ENCODE results near the gene CALY.

CALY gene

DNA sequence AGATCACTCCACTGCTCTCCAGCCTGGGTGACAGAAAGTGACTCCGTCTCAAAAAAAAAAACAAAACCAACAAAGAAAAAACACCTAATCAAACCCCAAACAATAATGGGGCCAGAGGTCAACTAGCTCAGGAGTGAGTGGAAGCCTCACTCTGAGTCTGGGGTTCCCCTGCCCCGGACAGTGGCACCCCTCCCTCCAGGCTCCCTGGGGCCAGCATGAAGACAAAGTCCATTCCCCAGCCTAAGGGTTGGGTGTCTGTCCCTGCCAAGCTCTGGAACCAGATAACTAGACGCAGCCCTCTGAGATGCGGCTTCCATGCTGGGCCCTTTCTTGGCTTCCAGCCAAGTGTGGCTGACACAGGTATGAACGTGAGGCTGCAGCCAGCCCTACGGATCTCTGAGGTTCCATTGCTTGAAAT lies 22.9 kb upstream of the CALY start:
- no peak overlapping the region for H3K27ac ChIP-seq (replicated peaks; ENCODE audit: low read length)
- H3K4ac ChIP-seq (ENCODE audit: low read length), result no peak overlapping the region
- H2BK120ac ChIP-seq (ENCODE audit: low read depth, low read length), result no peak overlapping the region
- H2AK5ac ChIP-seq (ENCODE audit: low read depth, low read length), result no peak overlapping the region
- H3K4me2 ChIP-seq (ENCODE audit: insufficient read depth, low read length, poor library complexity, severe bottlenecking), result no peak overlapping the region
- no peak overlapping the region for H2AFZ ChIP-seq (ENCODE audit: low read length)
- H3K9me3 ChIP-seq (replicated peaks in 1 of 2; ENCODE audit: control insufficient read depth in 2 of 2, insufficient read depth in 1 of 2, low read depth in 1 of 2, low read length in 2 of 2), result peaks cover 0 to 6% of the 10 kb centered on the region in 2 donors
- no peak overlapping the region for H4K91ac ChIP-seq (ENCODE audit: low read depth, low read length, poor library complexity)
- no peak overlapping the region for H3K14ac ChIP-seq (ENCODE audit: low read length)
- H3K4me3 ChIP-seq (ENCODE audit: low read length in 2 of 2), result no peak overlapping the region
- H2BK5ac ChIP-seq (ENCODE audit: low read length), result no peak overlapping the region
- H4K8ac ChIP-seq (ENCODE audit: low read depth, low read length), result no peak overlapping the region
- no peak overlapping the region for H3K18ac ChIP-seq (ENCODE audit: low read length)
- peaks cover 6% of the 10 kb centered on the region for H3K79me1 ChIP-seq (ENCODE audit: low read depth, low read length)
- H3K23ac ChIP-seq (ENCODE audit: low read depth, low read length, poor library complexity), result no peak overlapping the region
- peaks cover 20 to 30% of the 10 kb centered on the region in 2 donors for H3K36me3 ChIP-seq (replicated peaks in 1 of 2; ENCODE audit: control insufficient read depth in 2 of 2, insufficient read depth in 2 of 2, low read length in 2 of 2)
- no peak overlapping the region for H2BK12ac ChIP-seq (ENCODE audit: low read length)
- H3K4me1 ChIP-seq (ENCODE audit: control insufficient read depth in 2 of 2, insufficient read depth in 1 of 2, low read depth in 1 of 2, low read length in 2 of 2), result peaks cover 0 to 6% of the 10 kb centered on the region in 2 donors
- peaks cover 0 to 2% (median 0%) of the 10 kb centered on the region in 3 experiments for H3K27me3 ChIP-seq (ENCODE audit: control insufficient read depth in 3 of 3, insufficient read depth in 3 of 3, low read depth in 1 of 3, low read length in 3 of 3)
- no CpG with 5 or more reads among the region's 6 CpGs for WGBS, 2 donors (ENCODE audit: extremely low coverage in 2 of 2, insufficient read length in 2 of 2, insufficient replicate concordance in 1 of 2)
- DNase-seq (ENCODE audit: low spot score), result no peak
- H3K9ac ChIP-seq (ENCODE audit: low read depth, low read length, poor library complexity), result no peak overlapping the region
- H2BK15ac ChIP-seq (ENCODE audit: low read length), result no peak overlapping the region

DNA sequence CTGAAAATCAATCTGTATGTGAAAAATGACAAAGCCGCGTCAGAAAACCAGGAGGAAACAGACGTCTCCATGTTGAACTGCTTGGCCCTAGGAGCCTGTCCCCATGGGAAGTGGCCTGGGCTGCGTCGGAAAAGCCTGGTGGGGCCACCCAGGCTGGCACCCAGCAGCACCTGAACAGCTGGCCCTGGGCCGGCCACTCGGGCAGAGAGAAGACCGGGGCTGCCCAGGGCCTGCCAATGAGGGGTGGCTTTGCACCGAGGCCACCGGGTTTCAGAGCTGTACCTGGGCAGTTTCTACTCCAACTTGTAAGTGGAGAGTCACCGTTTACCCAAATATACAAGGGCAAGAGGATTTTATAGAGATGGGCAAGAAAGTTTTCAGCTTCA lies 22.2 kb upstream of the CALY start:
- H4K91ac ChIP-seq (ENCODE audit: low read depth, low read length, poor library complexity), result no peak overlapping the region
- peak overlapping the region; percentile 100 for H2AK5ac ChIP-seq (ENCODE audit: low read depth, low read length)
- H2BK15ac ChIP-seq (ENCODE audit: low read length), result peak overlapping the region; percentile 92

DNA sequence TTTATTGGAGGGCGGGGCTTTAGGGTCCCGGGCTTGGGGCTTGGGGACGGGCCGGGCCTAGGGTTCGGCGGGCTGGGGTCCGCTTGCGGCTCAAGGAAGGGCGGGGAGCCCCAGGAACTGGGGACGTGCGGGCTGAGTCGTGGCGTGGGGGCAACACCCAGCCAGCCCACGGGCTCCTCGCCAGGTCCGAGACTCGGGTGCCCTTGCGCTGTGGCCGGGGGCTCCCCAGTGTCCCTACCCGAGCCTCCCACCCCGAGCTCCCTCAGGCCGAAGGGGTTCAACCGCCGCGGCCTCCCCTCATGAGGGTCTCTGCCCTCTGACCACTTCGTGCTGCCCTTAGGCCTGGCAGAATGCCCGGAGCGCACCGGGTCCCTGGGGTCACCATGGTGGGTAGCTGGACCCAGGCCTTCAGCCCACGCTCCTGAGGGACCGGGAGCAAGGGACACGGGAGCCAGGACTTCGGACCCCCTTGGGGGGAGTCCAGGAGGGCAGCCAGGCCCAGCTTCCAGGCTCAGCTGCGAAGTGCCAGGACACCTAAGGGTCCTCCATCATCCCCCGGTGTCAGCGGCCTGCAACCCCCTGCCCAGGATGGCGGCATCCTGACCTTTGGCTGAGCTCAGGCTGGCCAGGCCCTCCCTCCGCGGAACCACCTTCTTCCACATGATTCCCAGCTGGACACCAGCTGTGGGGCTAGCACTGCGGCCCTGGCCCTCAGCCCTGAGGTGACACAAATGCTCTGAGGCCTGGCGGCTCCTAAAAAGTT lies 21.6 kb upstream of the CALY start:
- H2BK120ac ChIP-seq (ENCODE audit: low read depth, low read length), result peak overlapping the region; percentile 72
- no CpG with 5 or more reads among the region's 41 CpGs for WGBS, 2 donors (ENCODE audit: extremely low coverage in 2 of 2, insufficient read length in 2 of 2, insufficient replicate concordance in 1 of 2)
- peak overlapping the region; percentile 92 for H2BK15ac ChIP-seq (ENCODE audit: low read length)
- no peak overlapping the region for H3K4me3 ChIP-seq (ENCODE audit: low read length in 2 of 2)
- peaks cover 0 to 2% (median 0%) of the 10 kb centered on the region in 3 experiments for H3K27me3 ChIP-seq (ENCODE audit: control insufficient read depth in 3 of 3, insufficient read depth in 3 of 3, low read depth in 1 of 3, low read length in 3 of 3)
- H2AK5ac ChIP-seq (ENCODE audit: low read depth, low read length), result peak overlapping the region; percentile 100
- no peak overlapping the region for H3K4me2 ChIP-seq (ENCODE audit: insufficient read depth, low read length, poor library complexity, severe bottlenecking)
- H4K91ac ChIP-seq (ENCODE audit: low read depth, low read length, poor library complexity), result peak overlapping the region; percentile 53
- no peak overlapping the region for H3K4ac ChIP-seq (ENCODE audit: low read length)
- H3K79me1 ChIP-seq (ENCODE audit: low read depth, low read length), result peaks cover 8% of the 10 kb centered on the region
- peak overlapping the region; percentile 71 for H3K14ac ChIP-seq (ENCODE audit: low read length)
- peak overlapping the region; percentile 43 for H4K8ac ChIP-seq (ENCODE audit: low read depth, low read length)
- no peak for DNase-seq (ENCODE audit: low spot score)
- H2BK5ac ChIP-seq (ENCODE audit: low read length), result no peak overlapping the region
- H3K23ac ChIP-seq (ENCODE audit: low read depth, low read length, poor library complexity), result peak overlapping the region; percentile 80
- peaks cover 18 to 20% of the 10 kb centered on the region in 2 donors for H3K36me3 ChIP-seq (replicated peaks in 1 of 2; ENCODE audit: control insufficient read depth in 2 of 2, insufficient read depth in 2 of 2, low read length in 2 of 2)
- peak overlapping the region; percentile 80 for H3K18ac ChIP-seq (ENCODE audit: low read length)
- H2AFZ ChIP-seq (ENCODE audit: low read length), result no peak overlapping the region
- no peak overlapping the region for H3K9ac ChIP-seq (ENCODE audit: low read depth, low read length, poor library complexity)
- peak overlapping the region; percentile 6 for H2BK12ac ChIP-seq (ENCODE audit: low read length)
- no peak overlapping the region for H3K27ac ChIP-seq (replicated peaks; ENCODE audit: low read length)
- H3K4me1 ChIP-seq (ENCODE audit: control insufficient read depth in 2 of 2, insufficient read depth in 1 of 2, low read depth in 1 of 2, low read length in 2 of 2), result peaks cover 0 to 6% of the 10 kb centered on the region in 2 donors
- peaks cover 0 to 6% of the 10 kb centered on the region in 2 donors for H3K9me3 ChIP-seq (replicated peaks in 1 of 2; ENCODE audit: control insufficient read depth in 2 of 2, insufficient read depth in 1 of 2, low read depth in 1 of 2, low read length in 2 of 2)

More for the DNA sequence above, 22.2 kb upstream of the CALY start:
- Histone ChIP-seq H3K9me3 (replicated peaks in 1 of 2; ENCODE audit: control insufficient read depth in 2 of 2, insufficient read depth in 1 of 2, low read depth in 1 of 2, low read length in 2 of 2) (peaks cover 0 to 6% of the 10 kb centered on the region in 2 donors), H2BK12ac (ENCODE audit: low read length) (peak overlapping the region; percentile 6), H3K79me1 (ENCODE audit: low read depth, low read length) (peaks cover 6% of the 10 kb centered on the region), H3K4me3 (ENCODE audit: low read length in 2 of 2) (no peak overlapping the region), H2BK120ac (ENCODE audit: low read depth, low read length) (peak overlapping the region; percentile 72), H3K23ac (ENCODE audit: low read depth, low read length, poor library complexity) (no peak overlapping the region), H3K36me3 (replicated peaks in 1 of 2; ENCODE audit: control insufficient read depth in 2 of 2, insufficient read depth in 2 of 2, low read length in 2 of 2) (peaks cover 18 to 24% of the 10 kb centered on the region in 2 donors), H2AFZ (ENCODE audit: low read length) (no peak overlapping the region), H3K27me3 (ENCODE audit: control insufficient read depth in 3 of 3, insufficient read depth in 3 of 3, low read depth in 1 of 3, low read length in 3 of 3) (peaks cover 0 to 2% (median 0%) of the 10 kb centered on the region in 3 experiments), H3K27ac (replicated peaks; ENCODE audit: low read length) (no peak overlapping the region), H2BK5ac (ENCODE audit: low read length) (no peak overlapping the region), H3K9ac (ENCODE audit: low read depth, low read length, poor library complexity) (no peak overlapping the region), H3K14ac (ENCODE audit: low read length) (no peak overlapping the region), H3K4me1 (ENCODE audit: control insufficient read depth in 2 of 2, insufficient read depth in 1 of 2, low read depth in 1 of 2, low read length in 2 of 2) (peaks cover 0 to 6% of the 10 kb centered on the region in 2 donors), H3K18ac (ENCODE audit: low read length) (no peak overlapping the region), H4K8ac (ENCODE audit: low read depth, low read length) (no peak overlapping the region), H3K4ac (ENCODE audit: low read length) (no peak overlapping the region), H3K4me2 (ENCODE audit: insufficient read depth, low read length, poor library complexity, severe bottlenecking) (no peak overlapping the region)
- no CpG with 5 or more reads among the region's 11 CpGs for WGBS, 2 donors (ENCODE audit: extremely low coverage in 2 of 2, insufficient read length in 2 of 2, insufficient replicate concordance in 1 of 2)
- DNase-seq (ENCODE audit: low spot score), result no peak
